Activated CD8-positive, alpha-beta T cell treated with anti-CD3 and anti-CD28 coated beads for 36 hours (primary cell): ENCODE data around the gene PRSS16. TPM values are rescaled to one million over a fixed set of nuclear protein-coding genes. Genes with fewer than 3 reads are reported as not detected.

Experiments used
- ATAC-seq: fragments of 200-7000 bp; cut with Tn5 transposase; one replicate; pipeline ENCODE4 v1.10.0; 2021; ENCODE audit warnings: mild to moderate bottlenecking, moderate library complexity
- CTCF ChIA-PET: fragments of 350-600 bp; sonication (Branson Sonifier 250); formaldehyde crosslinking; loops from one replicate; lab custom pipeline; 2021; ENCODE audit warnings: antibody characterized with exemption; lab: Charles Lee
- POLR2A ChIA-PET: fragments of 350-600 bp; sonication (Branson Sonifier 250); formaldehyde crosslinking; loops from one replicate; lab custom pipeline; 2021; ENCODE audit warnings: antibody characterized with exemption; lab: Charles Lee
- DNase-seq: peaks from one replicate; pipeline ENCODE4 v3.0.0-alpha.2; 2020
- H3K27ac Mint-ChIP-seq: one replicate; pipeline ENCODE4 v1.8.0; 2021; ENCODE audit warnings: mild to moderate bottlenecking, mixed read lengths
- H3K27me3 Mint-ChIP-seq: one replicate; pipeline ENCODE4 v1.8.0; 2021; ENCODE audit warnings: mixed read lengths
- H3K36me3 Mint-ChIP-seq: one replicate; pipeline ENCODE4 v1.8.0; 2021; ENCODE audit warnings: low read depth, mixed read lengths
- H3K4me1 Mint-ChIP-seq: one replicate; pipeline ENCODE4 v1.8.0; 2021; ENCODE audit warnings: low read depth, mixed read lengths
- H3K4me3 Mint-ChIP-seq: one replicate; pipeline ENCODE4 v1.8.0; 2021; ENCODE audit warnings: mild to moderate bottlenecking, moderate library complexity, mixed read lengths
- H3K9me3 Mint-ChIP-seq: one replicate; pipeline ENCODE4 v1.8.0; 2021; ENCODE audit warnings: mixed read lengths
- intact Hi-C: fragments of 100-400 bp; cut with micrococcal nuclease; formaldehyde crosslinking; loops from one replicate; pipeline ENCODE4 v1.10.0; 2022
- total RNA-seq, 2 experiments: library from RNA; stranded (reverse); gene quantifications; one replicate each; pipeline ENCODE4 v1.2.3, GENCODE V29; 2021
- TF ChIP-seq, protein P1 (sequence below): fragments of 200-600 bp; IDR thresholded peaks from one replicate; pipeline ENCODE4 v1.8.0; 2022; ENCODE audit warnings: antibody characterized with exemption, mild to moderate bottlenecking

PRSS16 gene
- total RNA-seq, 2 experiments from 2014 or later: 0.65 to 1.9 TPM

DNA sequence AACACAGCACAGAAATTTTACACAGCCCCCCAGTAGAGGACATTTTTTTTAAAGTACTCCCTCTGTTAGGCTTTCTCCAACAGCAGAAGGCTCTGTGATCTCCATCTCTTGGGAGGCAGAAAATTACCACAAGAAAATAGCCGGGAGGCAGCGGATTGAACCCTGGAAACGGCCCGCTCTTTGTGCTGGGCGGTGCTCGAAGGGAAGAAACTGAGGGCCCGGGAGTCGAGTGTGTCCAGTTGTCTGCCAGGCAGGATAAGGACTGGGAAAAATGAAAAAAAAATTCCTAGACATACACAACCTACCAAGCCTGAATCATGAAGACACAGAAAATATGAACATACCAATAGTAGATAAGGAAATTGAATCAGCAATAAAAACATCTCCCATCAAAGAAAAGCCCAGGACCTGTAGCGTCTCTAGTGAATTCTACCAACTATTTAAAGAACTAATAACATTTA lies 33.1 kb downstream of the PRSS16 start:
- H3K9me3 Mint-ChIP-seq: peaks cover 20% of the 10 kb centered on the region
- H3K4me1 Mint-ChIP-seq: peaks cover 5% of the 10 kb centered on the region
- no peak overlapping the region for H3K27ac Mint-ChIP-seq
- intact Hi-C loops: no loop called here
- H3K4me3 Mint-ChIP-seq: peak overlapping the region; percentile 65
- peaks cover 65% of the 10 kb centered on the region for H3K27me3 Mint-ChIP-seq
- ChIA-PET CTCF (no interaction called here), POLR2A (no interaction called here)
- TF ChIP-seq, protein P1, sequence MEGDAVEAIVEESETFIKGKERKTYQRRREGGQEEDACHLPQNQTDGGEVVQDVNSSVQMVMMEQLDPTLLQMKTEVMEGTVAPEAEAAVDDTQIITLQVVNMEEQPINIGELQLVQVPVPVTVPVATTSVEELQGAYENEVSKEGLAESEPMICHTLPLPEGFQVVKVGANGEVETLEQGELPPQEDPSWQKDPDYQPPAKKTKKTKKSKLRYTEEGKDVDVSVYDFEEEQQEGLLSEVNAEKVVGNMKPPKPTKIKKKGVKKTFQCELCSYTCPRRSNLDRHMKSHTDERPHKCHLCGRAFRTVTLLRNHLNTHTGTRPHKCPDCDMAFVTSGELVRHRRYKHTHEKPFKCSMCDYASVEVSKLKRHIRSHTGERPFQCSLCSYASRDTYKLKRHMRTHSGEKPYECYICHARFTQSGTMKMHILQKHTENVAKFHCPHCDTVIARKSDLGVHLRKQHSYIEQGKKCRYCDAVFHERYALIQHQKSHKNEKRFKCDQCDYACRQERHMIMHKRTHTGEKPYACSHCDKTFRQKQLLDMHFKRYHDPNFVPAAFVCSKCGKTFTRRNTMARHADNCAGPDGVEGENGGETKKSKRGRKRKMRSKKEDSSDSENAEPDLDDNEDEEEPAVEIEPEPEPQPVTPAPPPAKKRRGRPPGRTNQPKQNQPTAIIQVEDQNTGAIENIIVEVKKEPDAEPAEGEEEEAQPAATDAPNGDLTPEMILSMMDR: no peak
- ATAC-seq (no peak), DNase-seq (no peak)
- H3K36me3 Mint-ChIP-seq: peaks cover 12% of the 10 kb centered on the region

DNA sequence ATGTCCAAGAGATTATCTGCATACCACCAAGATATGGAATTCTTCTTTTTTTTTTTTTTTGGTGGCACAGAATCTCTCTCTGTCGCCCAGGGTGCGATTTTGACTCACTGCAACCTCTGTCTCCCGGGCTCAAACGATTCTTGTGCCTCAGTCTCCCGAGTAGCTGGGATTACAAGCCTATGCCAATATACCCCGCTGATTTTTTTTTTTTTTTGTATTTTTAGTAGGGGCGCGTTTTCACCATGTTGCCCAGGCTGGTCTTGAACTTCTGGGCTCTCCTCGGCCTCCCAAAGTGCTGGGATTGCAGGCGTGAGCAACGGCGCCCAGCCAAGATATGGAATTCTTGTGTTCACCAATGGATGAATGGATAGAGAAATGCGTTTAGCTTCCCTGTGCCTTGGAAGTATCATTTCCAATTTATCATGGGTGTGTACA lies 33.6 kb downstream of the PRSS16 start:
- intact Hi-C loops: no loop called here
- ChIA-PET POLR2A (interaction anchor here (1.0 kb wide), 1 partner anchor 43 kb away, joined by 3 read pairs; no protein-coding TSS in a partner anchor), CTCF (no interaction called here)
- no peak for DNase-seq
- Mint-ChIP-seq H3K36me3 (peaks cover 12% of the 10 kb centered on the region), H3K4me3 (no peak overlapping the region), H3K27me3 (peaks cover 65% of the 10 kb centered on the region), H3K27ac (no peak overlapping the region), H3K4me1 (peaks cover 5% of the 10 kb centered on the region), H3K9me3 (peaks cover 22% of the 10 kb centered on the region)
- TF ChIP-seq, protein P1: no peak
- ATAC-seq: no peak

DNA sequence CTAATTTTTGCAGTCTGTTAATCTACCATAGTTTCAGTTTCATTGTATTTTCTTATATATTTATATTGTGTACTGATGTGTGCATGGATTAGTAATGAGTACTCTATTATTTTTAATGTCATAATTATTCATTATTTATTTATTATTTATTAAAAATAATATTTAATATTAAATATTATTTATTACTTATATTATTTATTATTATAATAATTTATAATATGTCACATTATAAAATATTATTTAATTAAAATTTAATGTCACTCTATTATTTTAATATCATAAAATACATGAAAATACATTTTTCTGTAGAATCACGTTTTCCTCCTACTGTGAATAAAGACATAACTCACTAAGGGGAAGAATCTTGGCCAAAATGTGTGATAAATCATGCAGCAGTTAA lies 34.1 kb downstream of the PRSS16 start:
- H3K4me3 Mint-ChIP-seq: no peak overlapping the region
- no peak overlapping the region for H3K27ac Mint-ChIP-seq
- no peak for DNase-seq
- peaks cover 12% of the 10 kb centered on the region for H3K36me3 Mint-ChIP-seq
- intact Hi-C loops: no loop called here
- H3K27me3 Mint-ChIP-seq: peaks cover 65% of the 10 kb centered on the region
- ChIA-PET POLR2A (interaction anchor here (1.0 kb wide), 1 partner anchor 43 kb away, joined by 3 read pairs; no protein-coding TSS in a partner anchor), CTCF (no interaction called here)
- ATAC-seq: no peak
- peaks cover 5% of the 10 kb centered on the region for H3K4me1 Mint-ChIP-seq
- H3K9me3 Mint-ChIP-seq: peaks cover 24% of the 10 kb centered on the region
- TF ChIP-seq, protein P1: no peak

DNA sequence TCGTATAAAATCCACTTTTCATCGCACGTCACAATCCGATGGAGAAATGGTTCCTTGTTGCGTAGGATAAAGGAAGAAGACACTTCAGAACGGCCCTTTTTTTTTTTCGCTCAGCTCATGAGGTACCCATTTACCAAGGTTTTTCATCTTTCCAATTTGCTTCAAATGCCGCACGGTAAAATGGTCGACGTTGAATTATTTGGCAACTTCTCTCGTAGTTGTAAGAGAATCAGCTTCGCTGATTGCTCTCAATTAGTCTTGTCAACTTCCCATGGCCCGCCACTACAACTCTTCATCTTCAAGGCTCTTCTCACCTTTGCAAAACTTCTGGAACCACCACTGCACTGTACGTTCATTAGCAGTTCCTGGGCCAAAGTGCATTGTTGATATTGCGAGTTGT lies 35.8 kb downstream of the PRSS16 start:
- no peak for ATAC-seq
- DNase-seq: no peak
- ChIA-PET POLR2A (no interaction called here), CTCF (interaction anchor here (1.3 kb wide), 1 partner anchor 12 kb away, joined by 3 read pairs; no protein-coding TSS in a partner anchor)
- H3K36me3 Mint-ChIP-seq: peaks cover 13% of the 10 kb centered on the region
- peaks cover 69% of the 10 kb centered on the region for H3K27me3 Mint-ChIP-seq
- no peak overlapping the region for H3K27ac Mint-ChIP-seq
- peaks cover 26% of the 10 kb centered on the region for H3K9me3 Mint-ChIP-seq
- peaks cover 11% of the 10 kb centered on the region for H3K4me1 Mint-ChIP-seq
- no peak overlapping the region for H3K4me3 Mint-ChIP-seq
- intact Hi-C loops: no loop called here
- TF ChIP-seq, protein P1: no peak

DNA sequence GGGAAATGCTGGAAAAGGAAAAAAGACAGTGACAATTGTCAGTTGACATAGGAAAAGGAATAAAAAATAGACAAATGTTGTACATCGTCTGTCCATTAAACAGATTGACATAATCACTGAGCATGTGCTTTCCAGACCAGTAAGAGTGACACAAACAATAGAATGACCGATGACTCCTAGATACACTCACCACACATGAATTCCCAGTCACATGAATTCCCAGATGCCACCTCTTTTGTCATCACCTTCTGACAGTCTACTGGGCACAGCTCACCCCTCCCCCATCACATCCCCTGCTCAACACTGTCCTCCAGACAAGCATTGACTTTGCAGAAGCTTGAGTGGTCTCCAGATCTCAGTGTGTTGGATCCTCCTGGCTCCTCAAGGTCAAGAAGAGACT lies 38.6 kb downstream of the PRSS16 start:
- ChIA-PET POLR2A (no interaction called here), CTCF (interaction anchor here (1.6 kb wide), 1 partner anchor 26 kb away, joined by 4 read pairs; the partner anchor contains the start of gene POM121L2)
- Mint-ChIP-seq H3K27ac (no peak overlapping the region), H3K27me3 (peaks cover 80% of the 10 kb centered on the region), H3K4me3 (no peak overlapping the region), H3K4me1 (peaks cover 13% of the 10 kb centered on the region), H3K9me3 (peaks cover 30% of the 10 kb centered on the region), H3K36me3 (peaks cover 17% of the 10 kb centered on the region)
- intact Hi-C loops: no loop called here
- ATAC-seq (no peak), DNase-seq (no peak)
- TF ChIP-seq, protein P1: no peak
